ENCODE measurements around the gene COL20A1. TPM values are rescaled to one million over a fixed set of nuclear protein-coding genes. Genes with fewer than 3 reads are reported as not detected.

Gene COL20A1
- total and polyA plus RNA-seq, 2 of the 13 experiments (the other 11 are each of a cell fraction or from before 2014, with no cell fraction given) = not detected

- TF ChIP-seq RERE (CRISPR knock-in tag; IDR thresholded peaks at IDR 0.05; ENCODE audit: low read depth) = no peak
- TF ChIP-seq ZNF75D (CRISPR knock-in tag; IDR thresholded peaks at IDR 0.05; ENCODE audit: borderline replicate concordance) = no peak
- TF ChIP-seq NCOA2 (CRISPR knock-in tag; IDR thresholded peaks at IDR 0.05) = no peak
- TF ChIP-seq ISL2 (CRISPR knock-in tag; IDR thresholded peaks at IDR 0.05) = peak; percentile 71
- TF ChIP-seq AGO1 (IDR thresholded peaks at IDR 0.05; ENCODE audit: low read depth, low read length, poor library complexity, severe bottlenecking) = peak; percentile 88
- TF ChIP-seq MIXL1 (CRISPR knock-in tag; IDR thresholded peaks at IDR 0.05) = no peak
- TF ChIP-seq ZNF678 (CRISPR knock-in tag; IDR thresholded peaks at IDR 0.05) = no peak
- no peak for TF ChIP-seq ZNF281 (CRISPR knock-in tag; IDR thresholded peaks at IDR 0.05; ENCODE audit: borderline replicate concordance)
- no peak for TF ChIP-seq PTBP1 (IDR thresholded peaks at IDR 0.05; ENCODE audit: low read depth, low read length, poor library complexity, severe bottlenecking)
- no peak for TF ChIP-seq RBM22 (optimal IDR thresholded peaks at IDR 0.05; ENCODE audit: low read length)
- TF ChIP-seq ATF1 (CRISPR knock-in tag; IDR thresholded peaks at IDR 0.05) = no peak
- no peak for TF ChIP-seq ZNF30 (CRISPR knock-in tag; IDR thresholded peaks at IDR 0.05)
- no peak for TF ChIP-seq E2F1 (CRISPR knock-in tag; IDR thresholded peaks at IDR 0.05)
- peak; percentile 81 for TF ChIP-seq DR1 (CRISPR knock-in tag; IDR thresholded peaks at IDR 0.05)
- no peak for TF ChIP-seq ZNF34 (CRISPR knock-in tag; IDR thresholded peaks at IDR 0.05; ENCODE audit: borderline replicate concordance)
- no peak for TF ChIP-seq ZNF660 (CRISPR knock-in tag; IDR thresholded peaks at IDR 0.05; ENCODE audit: borderline replicate concordance, low read depth)
- TF ChIP-seq ARID2 (CRISPR knock-in tag; IDR thresholded peaks at IDR 0.05; ENCODE audit: borderline replicate concordance) = no peak
Measured at GRCh38 chr20:63290677-63291472, 2.1 kb upstream of the COL20A1 start (continued).
